G401 (cell line): ENCODE results near the gene IBSP. TPM values are rescaled to one million over a fixed set of nuclear protein-coding genes. Genes with fewer than 3 reads are reported as not detected.

Experiments
- total RNA-seq: library from RNA; depleted of rRNA; stranded (reverse); fragments of >200 nt; shearing (Covaris generic); gene quantifications from 2 replicates; pipeline ENCODE4 v1.2.3, GENCODE V29; 2014; rRNA removed

Gene IBSP
- total RNA-seq, 1 experiment from 2014 or later: not detected

Other genes with a start within 250 kb of the IBSP start
- not detected in 2 replicates for gene DSPP, start 191.0 kb upstream of the IBSP start, total RNA-seq
- not detected in 2 replicates for gene DMP1, start 149.3 kb upstream of the IBSP start, total RNA-seq
- gene MEPE, start 33.4 kb downstream of the IBSP start, total RNA-seq: not detected in 2 replicates
- 568 and 639 TPM in 2 replicates for gene SPP1, start 176.2 kb downstream of the IBSP start, total RNA-seq
- gene PKD2, start 208.1 kb downstream of the IBSP start, total RNA-seq: 16.7 and 46.4 TPM in 2 replicates